GM12874 (cell line): ENCODE measurements around the gene SETDB2.

Source experiments
- CTCF ChIP-seq: IDR thresholded peaks from 2 replicates; pipeline ENCODE4 v1.5.1; 2011; ENCODE audit warnings: low read depth, mild to moderate bottlenecking, control low read depth, low read length, moderate library complexity; ENCODE audit not compliant: insufficient read depth

The SETDB2 gene

GRCh38 chr13:49472186-49472585, 28.1 kb downstream of the SETDB2 start:
- TF ChIP-seq CTCF, result no peak

- TF ChIP-seq CTCF, result no peak
Observed at GRCh38 chr13:49476529-49476928, 32.5 kb downstream of the SETDB2 start.

GRCh38 chr13:49481788-49482187, 37.7 kb downstream of the SETDB2 start:
- TF ChIP-seq CTCF, result no peak

GRCh38 chr13:49488563-49488962, 44.5 kb downstream of the SETDB2 start:
- TF ChIP-seq CTCF, result no peak

GRCh38 chr13:49494645-49495044, 50.6 kb downstream of the SETDB2 start:
- TF ChIP-seq CTCF, result no peak

GRCh38 chr13:49495783-49496762, 52.0 kb downstream of the SETDB2 start, which contains the start of gene PHF11:
TSS of gene PHF11 (plus strand) at chr13:49495953. CDS start at chr13:49496002, 49 bp downstream.
- peak; percentile 12; the same call in 1 of the 2 replicates for TF ChIP-seq CTCF

GRCh38 chr13:49497272-49497671, 53.2 kb downstream of the SETDB2 start:
- no peak for TF ChIP-seq CTCF
